T-helper 9 cell (primary cell): ENCODE measurements around the gene UBAC2.

Experiments used
- DNase-seq: peaks from one replicate; pipeline ENCODE4 v3.0.0-alpha.2; 2020

UBAC2 gene

GRCh38 chr13:99422586-99423220, 222.0 kb downstream of the UBAC2 start:
- DNase-seq: no peak

- no peak for DNase-seq
These were observed 225.1 kb downstream of the UBAC2 start for GRCh38 chr13:99425485-99426341.

- no peak for DNase-seq
These were observed 225.8 kb downstream of the UBAC2 start for GRCh38 chr13:99426426-99426825.

GRCh38 chr13:99429670-99430069, 229.0 kb downstream of the UBAC2 start:
- no peak for DNase-seq

GRCh38 chr13:99431927-99432608, 231.4 kb downstream of the UBAC2 start:
- no peak for DNase-seq

- peak; percentile 79 for DNase-seq
These were observed 232.2 kb downstream of the UBAC2 start for GRCh38 chr13:99432609-99433542.

DNA sequence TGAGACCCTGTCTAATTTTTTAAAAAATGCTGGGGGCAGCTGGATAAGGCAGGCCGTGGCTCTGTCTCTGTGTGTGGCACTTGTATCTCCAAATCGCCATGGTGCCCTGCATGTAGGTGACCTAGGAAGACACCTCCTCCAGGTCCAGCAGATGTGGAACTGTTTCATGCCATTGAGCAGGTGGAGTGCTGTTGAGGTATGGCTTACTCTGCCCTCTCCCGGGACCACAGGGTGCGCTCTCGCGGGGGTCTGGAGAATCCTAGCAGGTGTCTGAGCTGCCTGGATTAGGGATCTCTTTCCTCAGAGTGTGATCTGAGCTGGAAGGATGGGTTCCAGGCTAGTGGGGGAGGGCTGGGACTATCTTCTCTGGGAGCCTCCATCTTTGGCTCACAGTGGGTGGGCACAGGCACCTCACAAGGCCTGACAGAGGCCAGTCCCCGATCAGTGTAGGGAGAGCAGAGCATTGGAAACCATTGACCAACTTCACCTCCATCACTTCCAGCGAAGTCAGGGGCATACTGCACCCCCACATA, 233.0 kb downstream of the UBAC2 start:
- no peak for DNase-seq

- peak; percentile 75 for DNase-seq
These were observed 233.7 kb downstream of the UBAC2 start for GRCh38 chr13:99434258-99434788.

- no peak for DNase-seq
These were observed 234.5 kb downstream of the UBAC2 start for GRCh38 chr13:99435116-99435515.

- no peak for DNase-seq
These were observed 235.3 kb downstream of the UBAC2 start for GRCh38 chr13:99435998-99436397.
